GM19193 (cell line): ENCODE data around the gene KISS1R.

Experiments
- POLR2A ChIP-seq: IDR thresholded peaks from 4 replicates; pipeline ENCODE4 v1.6.1; 2011; ENCODE audit not compliant: insufficient read depth, insufficient read length; ENCODE audit errors: extremely low read depth

Gene KISS1R

GRCh38 chr19:917323-918151 lies at the start of gene KISS1R:
Gene KISS1R, plus strand, starts transcription at chr19:917333. Its CDS starts 170 bp downstream, at chr19:917503.
- TF ChIP-seq POLR2A: no peak

GRCh38 chr19:867855-868457 lies 49.2 kb upstream of the KISS1R start:
- no peak for TF ChIP-seq POLR2A

GRCh38 chr19:868458-869244 lies 48.5 kb upstream of the KISS1R start:
- no peak for TF ChIP-seq POLR2A

- TF ChIP-seq POLR2A: no peak
Observed at GRCh38 chr19:869245-870177, 47.6 kb upstream of the KISS1R start.

GRCh38 chr19:870314-870713 lies 46.8 kb upstream of the KISS1R start:
- no peak for TF ChIP-seq POLR2A

- TF ChIP-seq POLR2A: no peak
Observed at GRCh38 chr19:870963-871401, 46.2 kb upstream of the KISS1R start.

- TF ChIP-seq POLR2A: no peak
Observed at GRCh38 chr19:871446-872265, 45.5 kb upstream of the KISS1R start.

- TF ChIP-seq POLR2A: no peak
Observed at GRCh38 chr19:872266-872951, 44.7 kb upstream of the KISS1R start.

GRCh38 chr19:873084-873483 lies 44.0 kb upstream of the KISS1R start:
- no peak for TF ChIP-seq POLR2A

- TF ChIP-seq POLR2A: no peak
Observed at GRCh38 chr19:873561-874041, 43.5 kb upstream of the KISS1R start.

- no peak for TF ChIP-seq POLR2A
Observed at GRCh38 chr19:875265-875879, 41.8 kb upstream of the KISS1R start.

- no peak for TF ChIP-seq POLR2A
Observed at GRCh38 chr19:876089-876488, 41.0 kb upstream of the KISS1R start.

GRCh38 chr19:876780-877314 lies 40.3 kb upstream of the KISS1R start:
- TF ChIP-seq POLR2A: no peak
